Gastroesophageal sphincter (tissue), 4 donors: ENCODE results near the gene MEFV. TPM values are rescaled to one million over a fixed set of nuclear protein-coding genes. Genes with fewer than 3 reads are reported as not detected.

Experiments used
- ATAC-seq: fragments of 150-250 bp; one replicate; pipeline ENCODE4 v1.9.1; 2016; ENCODE audit warnings: mild to moderate bottlenecking, moderate library complexity
- H3K27ac ChIP-seq, 4 donors: fragments of 200-600 bp; sonication (generic) in 3 of 4; 1 replicate in 3 of 4; 2 replicates in 1 of 4; pipeline ENCODE4 v1.5.1; 2016 to 2019
- H3K27me3 ChIP-seq: fragments of 200-600 bp; sonication (generic); one replicate; pipeline ENCODE4 v1.5.1; 2019
- H3K36me3 ChIP-seq, 2 donors: fragments of 200-600 bp; sonication (generic); one replicate each; pipeline ENCODE4 v1.5.1; 2019; ENCODE audit warnings: control low read depth in 1 of 2
- H3K4me1 ChIP-seq, 3 donors: fragments of 200-600 bp; sonication (generic); 1 replicate in 2 of 3; 2 replicates in 1 of 3; pipeline ENCODE4 v1.5.1; 2016 to 2019; ENCODE audit warnings: control low read depth in 2 of 3
- H3K4me3 ChIP-seq, 2 donors: fragments of 200-600 bp; sonication (generic); one replicate each; pipeline ENCODE4 v1.5.1; 2019; ENCODE audit warnings: mild to moderate bottlenecking in 1 of 2, moderate library complexity in 1 of 2
- H3K9me3 ChIP-seq, 3 donors: fragments of 200-600 bp; sonication (generic); one replicate each; pipeline ENCODE4 v1.5.1; 2017 to 2019; ENCODE audit warnings: control low read depth in 2 of 3
- CTCF ChIP-seq, 4 experiments: fragments of 200-600 bp in 2 of 4; fragments of 450-650 bp in 2 of 4; sonication (generic) in 1 of 4; IDR thresholded peaks; one replicate each; pipeline ENCODE4 v1.5.1; 2017 to 2019; ENCODE audit warnings: antibody characterized with exemption in 4 of 4, mild to moderate bottlenecking in 2 of 4, moderate library complexity in 2 of 4
- EP300 ChIP-seq: sonication (generic); formaldehyde crosslinking; IDR thresholded peaks from one replicate; pipeline ENCODE4 v1.6.1; 2017; ENCODE audit warnings: antibody characterized with exemption, mild to moderate bottlenecking
- POLR2A ChIP-seq, 2 donors: fragments of 450-650 bp; IDR thresholded peaks; one replicate each; pipeline ENCODE4 v1.6.1; 2017; ENCODE audit warnings: antibody characterized with exemption in 2 of 2, mild to moderate bottlenecking in 2 of 2, moderate library complexity in 1 of 2
- POLR2AphosphoS5 ChIP-seq: sonication (generic); formaldehyde crosslinking; IDR thresholded peaks from one replicate; pipeline ENCODE4 v1.6.1; 2017; ENCODE audit warnings: antibody characterized with exemption
- WGBS, 2 donors: methylation state at CpG; one replicate each; pipeline ENCODE4 v1.1.5; 2018; ENCODE audit warnings: low coverage in 1 of 2; 5-methylcytosine and 5-hydroxymethylcytosine counted together
- total RNA-seq, 4 donors: library from RNA; depleted of rRNA; stranded (reverse); fragments of >200 nt; gene quantifications; one replicate each; pipeline ENCODE4 v1.1.0, GENCODE V29; 2016

MEFV gene
- total RNA-seq, 4 donors from 2014 or later = 1.2 to 3.4 (median 1.7) TPM

GRCh38 chr16:3264137-3265036 lies 8.0 kb upstream of the MEFV start:
- TF ChIP-seq EP300 (no peak), POLR2AphosphoS5 (peak; percentile 96), CTCF (IDR thresholded peaks at IDR 0.05) (peak in 3 of 4 experiments; percentile 19 to 43 (median 41)), POLR2A (IDR thresholded peaks at IDR 0.05) (peak; percentile 87 to 88)
- Histone ChIP-seq H3K27ac (peak overlapping the region; percentile 97 to 99 (median 98)), H3K36me3 (peaks cover 0 to 41% of the 10 kb centered on the region in 2 donors), H3K4me3 (peak overlapping the region; percentile 77 to 87), H3K4me1 (peaks cover 0 to 30% (median 0%) of the 10 kb centered on the region in 3 donors), H3K27me3 (no peaks in the 10 kb centered on the region), H3K9me3 (peaks cover 0 to 19% (median 0%) of the 10 kb centered on the region in 3 donors)
- 0 to 7% methylated on average over 15 to 50 of the region's 77 CpGs for WGBS, 2 donors
- ATAC-seq = peak; percentile 94

DNA sequence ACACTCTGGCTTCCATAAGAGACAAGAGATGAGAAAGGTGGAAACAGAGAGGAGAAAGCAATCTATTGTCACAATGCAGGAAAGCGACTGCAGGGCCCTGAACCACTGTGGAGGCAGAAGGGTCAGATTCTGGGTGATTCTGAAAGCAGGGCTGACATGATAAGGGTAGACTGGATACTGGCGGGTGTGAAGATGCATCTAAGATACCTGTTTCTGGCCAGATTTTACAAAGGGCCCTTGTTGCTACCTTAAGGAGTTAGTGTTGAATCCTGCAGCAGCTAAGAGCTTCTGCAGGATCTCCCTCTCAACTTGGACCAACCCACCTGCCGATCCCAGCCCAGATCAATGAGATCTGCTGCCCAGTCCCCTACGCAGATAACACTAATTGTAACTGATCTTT lies 6.1 kb upstream of the MEFV start:
- Histone ChIP-seq H3K4me1 (peaks cover 0 to 30% (median 0%) of the 10 kb centered on the region in 3 donors), H3K9me3 (peaks cover 0 to 12% (median 0%) of the 10 kb centered on the region in 3 donors), H3K36me3 (peaks cover 0 to 24% of the 10 kb centered on the region in 2 donors), H3K4me3 (no peak overlapping the region), H3K27ac (peak overlapping the region in 1 of 4 donors; percentile 97), H3K27me3 (peaks cover 4% of the 10 kb centered on the region)
- TF ChIP-seq POLR2AphosphoS5 (no peak), POLR2A (IDR thresholded peaks at IDR 0.05) (no peak), EP300 (no peak), CTCF (IDR thresholded peaks at IDR 0.05) (no peak)
- 77 to 82% methylated on average over 2 to 3 of the region's 4 CpGs for WGBS, 2 donors
- ATAC-seq = no peak

DNA sequence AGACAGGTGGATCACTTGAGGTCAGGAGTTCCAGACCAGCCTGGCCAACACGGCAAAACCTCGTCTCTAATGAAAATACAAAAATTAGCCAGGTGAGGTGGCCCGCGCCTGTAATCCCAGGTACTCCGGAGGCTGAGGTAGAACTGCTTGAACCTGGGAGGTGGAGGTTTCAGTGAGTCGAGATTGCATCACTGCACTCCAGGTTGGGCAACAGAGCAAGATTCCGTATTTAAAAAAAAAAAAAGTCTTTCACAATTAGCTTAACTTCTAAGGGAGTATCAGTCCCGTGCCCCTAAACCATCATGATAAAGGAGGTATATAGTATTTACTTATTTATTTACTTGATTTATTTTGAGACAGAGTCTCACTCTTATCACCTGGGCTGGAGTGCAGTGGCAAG lies 3.4 kb upstream of the MEFV start:
- H3K4me3 ChIP-seq = no peak overlapping the region
- H3K4me1 ChIP-seq = peaks cover 0 to 13% (median 0%) of the 10 kb centered on the region in 3 donors
- H3K27ac ChIP-seq = no peak overlapping the region
- H3K36me3 ChIP-seq = no peaks in the 10 kb centered on the region
- TF ChIP-seq POLR2A (IDR thresholded peaks at IDR 0.05) (no peak), POLR2AphosphoS5 (no peak), CTCF (IDR thresholded peaks at IDR 0.05) (no peak), EP300 (no peak)
- ATAC-seq = no peak
- peaks cover 21% of the 10 kb centered on the region for H3K27me3 ChIP-seq
- 80 to 88% methylated on average over 8 of the region's 8 CpGs for WGBS, 2 donors
- H3K9me3 ChIP-seq = peaks cover 0 to under 1% (median 0%) of the 10 kb centered on the region in 3 donors

- no peak for TF ChIP-seq POLR2A (IDR thresholded peaks at IDR 0.05)
- no peak for TF ChIP-seq POLR2AphosphoS5
- no peak for TF ChIP-seq EP300
- no peak for TF ChIP-seq CTCF (IDR thresholded peaks at IDR 0.05)
- Histone ChIP-seq H3K9me3 (no peaks in the 10 kb centered on the region), H3K27ac (no peak overlapping the region), H3K36me3 (no peaks in the 10 kb centered on the region), H3K27me3 (peaks cover 30% of the 10 kb centered on the region), H3K4me3 (no peak overlapping the region), H3K4me1 (no peaks in the 10 kb centered on the region)
- peak; percentile 10 for ATAC-seq
- 80% methylated on average over 1 of the region's 9 CpGs; no CpG with 5 or more reads in 1 of the 2 donors for WGBS, 2 donors
Measured at GRCh38 chr16:3256866-3257465, 533 bp upstream of the MEFV start.
